PC-9 (cell line): ENCODE data around the gene NFATC4.

ENCODE experiments used
- EZH2 ChIP-seq: fragments of 200-600 bp; sonication (generic); IDR thresholded peaks from 2 replicates; pipeline ENCODE4 v1.8.0; 2017; ENCODE audit warnings: antibody characterized with exemption, low read depth
- TF ChIP-seq, protein P1 (sequence below): fragments of 200-600 bp; sonication (generic); conservative IDR thresholded peaks from 2 replicates; pipeline ENCODE4 v1.6.1; 2017; ENCODE audit warnings: mixed run types, antibody characterized with exemption, mild to moderate bottlenecking, moderate library complexity

DNA sequence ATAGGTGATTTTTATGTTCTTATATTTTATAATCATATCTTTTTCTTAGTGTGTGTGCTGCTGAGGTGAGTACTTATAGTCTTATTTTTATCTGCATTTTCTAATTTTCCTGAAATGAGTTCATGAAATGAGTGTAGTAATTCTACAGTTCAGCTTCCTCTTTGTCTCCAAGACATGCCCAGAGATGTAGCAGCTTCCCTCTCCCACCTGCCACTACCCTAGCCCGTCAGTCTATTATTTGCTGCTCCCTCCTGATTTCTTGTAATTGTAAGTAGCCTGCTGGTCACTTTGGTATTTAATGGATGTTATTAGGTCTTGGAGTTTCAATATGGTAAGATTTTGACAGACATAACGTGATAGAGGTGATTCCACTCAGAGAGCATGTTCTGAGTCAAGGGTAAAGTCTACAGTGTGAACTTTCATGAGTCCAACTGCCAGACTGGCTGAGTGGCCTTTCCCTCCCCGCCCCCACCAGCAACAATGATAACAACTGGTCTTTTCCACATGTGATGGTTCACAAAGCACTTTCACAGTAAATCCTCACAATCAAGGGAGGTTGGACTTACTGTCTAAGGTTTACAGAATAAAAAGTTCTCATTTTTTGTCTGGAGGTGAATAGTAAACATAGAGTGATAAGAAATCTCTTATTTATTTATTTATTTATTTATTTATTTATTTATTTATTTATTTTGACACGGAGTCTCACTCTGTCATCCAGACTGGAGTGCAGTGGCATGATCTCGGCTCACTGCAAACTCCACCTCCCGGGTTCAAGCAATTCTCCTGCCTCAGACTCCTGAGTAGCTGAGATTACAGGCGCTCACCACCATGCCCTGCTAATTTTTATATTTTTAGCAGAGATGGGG is 24.0 kb upstream of the NFATC4 start:
- TF ChIP-seq, protein P1, sequence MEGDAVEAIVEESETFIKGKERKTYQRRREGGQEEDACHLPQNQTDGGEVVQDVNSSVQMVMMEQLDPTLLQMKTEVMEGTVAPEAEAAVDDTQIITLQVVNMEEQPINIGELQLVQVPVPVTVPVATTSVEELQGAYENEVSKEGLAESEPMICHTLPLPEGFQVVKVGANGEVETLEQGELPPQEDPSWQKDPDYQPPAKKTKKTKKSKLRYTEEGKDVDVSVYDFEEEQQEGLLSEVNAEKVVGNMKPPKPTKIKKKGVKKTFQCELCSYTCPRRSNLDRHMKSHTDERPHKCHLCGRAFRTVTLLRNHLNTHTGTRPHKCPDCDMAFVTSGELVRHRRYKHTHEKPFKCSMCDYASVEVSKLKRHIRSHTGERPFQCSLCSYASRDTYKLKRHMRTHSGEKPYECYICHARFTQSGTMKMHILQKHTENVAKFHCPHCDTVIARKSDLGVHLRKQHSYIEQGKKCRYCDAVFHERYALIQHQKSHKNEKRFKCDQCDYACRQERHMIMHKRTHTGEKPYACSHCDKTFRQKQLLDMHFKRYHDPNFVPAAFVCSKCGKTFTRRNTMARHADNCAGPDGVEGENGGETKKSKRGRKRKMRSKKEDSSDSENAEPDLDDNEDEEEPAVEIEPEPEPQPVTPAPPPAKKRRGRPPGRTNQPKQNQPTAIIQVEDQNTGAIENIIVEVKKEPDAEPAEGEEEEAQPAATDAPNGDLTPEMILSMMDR = no peak
- no peak for TF ChIP-seq EZH2
